ENCODE results near the gene SURF1.
"Not testable (repeated sequence)": the region's sequence is repeated elsewhere in the genome, so short reads cannot be mapped to it uniquely, and the experiment has no call there.

The SURF1 gene

GRCh38 chr9:133333566-133333965, 22.7 kb downstream of the SURF1 start:
- TF ChIP-seq CTCF (IDR thresholded peaks at IDR 0.05; ENCODE audit: control insufficient read depth, insufficient read depth, low read depth, low read length, missing control alignments) = no peak
- H3K4me3 ChIP-seq (ENCODE audit: control insufficient read depth, low read depth, low read length) = no peak overlapping the region
- no peak for DNase-seq (ENCODE audit: low read depth)

DNA sequence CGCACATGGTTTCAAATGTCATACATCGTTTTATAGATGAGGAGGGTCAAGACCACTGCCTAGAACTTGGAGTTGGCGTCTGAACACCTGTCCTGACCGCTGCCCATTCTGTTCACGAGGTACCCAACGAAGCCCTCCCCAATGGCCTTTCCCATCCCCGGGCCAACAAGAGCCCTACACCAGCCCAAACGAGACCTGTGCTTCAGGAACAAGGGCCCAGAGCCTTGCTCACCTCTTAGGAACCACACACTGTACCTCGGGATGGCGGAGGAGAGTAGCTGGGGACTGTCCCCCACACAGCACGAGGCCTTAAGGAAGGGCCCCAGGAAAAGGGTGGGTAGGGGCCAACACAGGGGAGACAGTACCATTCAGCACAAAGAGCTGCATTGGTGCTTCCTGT, 23.3 kb downstream of the SURF1 start:
- no peak for TF ChIP-seq CTCF (IDR thresholded peaks at IDR 0.05; ENCODE audit: control insufficient read depth, insufficient read depth, low read depth, low read length, missing control alignments)
- DNase-seq (ENCODE audit: low read depth) = no peak
- H3K4me3 ChIP-seq (ENCODE audit: control insufficient read depth, low read depth, low read length) = no peak overlapping the region

DNA sequence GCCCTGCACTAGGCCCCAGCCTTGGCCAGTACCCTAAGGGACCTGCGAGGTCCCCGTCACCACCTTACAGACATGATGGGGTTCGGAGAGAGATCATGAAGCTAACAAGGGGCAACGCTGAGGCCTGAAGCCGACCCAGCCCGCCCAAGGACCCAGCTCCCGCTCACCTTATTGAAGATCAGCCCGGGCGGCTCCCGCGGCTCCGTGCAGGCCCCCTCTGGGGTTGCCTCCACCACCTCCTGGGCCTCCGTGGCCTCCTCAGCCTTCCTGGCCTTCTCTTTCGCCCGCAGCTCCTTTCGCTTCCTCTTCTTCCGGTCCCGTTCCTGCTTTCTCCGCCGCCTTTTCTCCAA, 23.9 kb downstream of the SURF1 start:
- no peak for DNase-seq (ENCODE audit: low read depth)
- TF ChIP-seq CTCF (IDR thresholded peaks at IDR 0.05; ENCODE audit: control insufficient read depth, insufficient read depth, low read depth, low read length, missing control alignments) = no peak

DNA sequence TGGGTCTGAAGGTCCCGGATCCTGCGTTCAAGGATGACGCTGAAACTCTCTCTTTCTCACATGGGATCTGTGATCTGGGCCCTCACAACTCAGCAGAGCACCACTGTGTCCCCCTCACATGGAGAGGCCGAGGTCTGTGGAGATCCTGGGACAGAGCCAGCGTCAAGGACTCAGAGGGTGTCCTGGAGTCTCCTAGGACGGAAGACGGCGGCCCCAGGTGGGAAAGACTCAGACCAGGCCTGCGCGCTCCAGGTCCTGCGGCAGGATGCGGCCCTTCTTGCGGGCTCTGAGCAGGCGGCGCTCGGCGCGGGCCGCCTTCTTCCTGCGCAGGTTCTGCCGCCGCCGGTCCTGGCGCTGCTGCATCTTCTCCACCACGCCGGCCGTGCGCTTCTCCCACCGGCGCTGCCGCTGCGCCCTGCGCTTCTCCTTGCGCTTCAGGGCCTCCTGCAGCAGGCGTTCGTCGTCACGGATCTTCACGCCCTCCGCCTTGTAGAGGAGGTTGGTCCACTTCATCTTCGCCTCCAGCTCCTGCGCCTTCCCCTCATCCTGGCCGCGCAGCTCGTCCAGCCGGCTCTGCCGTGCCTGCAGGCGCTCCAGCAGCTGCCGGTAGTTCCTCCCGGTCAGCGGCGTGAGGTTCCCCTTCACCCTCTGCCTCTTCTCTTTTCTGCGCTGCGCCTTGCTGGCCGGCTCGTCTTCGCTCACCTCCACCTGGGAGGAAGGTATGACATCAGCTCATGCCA, 24.5 kb downstream of the SURF1 start:
- H3K4me3 ChIP-seq (ENCODE audit: control insufficient read depth, low read depth, low read length) = no peak overlapping the region
- no peak for TF ChIP-seq CTCF (IDR thresholded peaks at IDR 0.05; ENCODE audit: control insufficient read depth, insufficient read depth, low read depth, low read length, missing control alignments)
- DNase-seq (ENCODE audit: low read depth) = no peak

More for the DNA sequence above, 23.9 kb downstream of the SURF1 start:
- H3K4me3 ChIP-seq (ENCODE audit: control insufficient read depth, low read depth, low read length) = no peak overlapping the region

GRCh38 chr9:133331221-133331620, 25.1 kb downstream of the SURF1 start:
- TF ChIP-seq CTCF (IDR thresholded peaks at IDR 0.05; ENCODE audit: control insufficient read depth, insufficient read depth, low read depth, low read length, missing control alignments) = no peak
- H3K4me3 ChIP-seq (ENCODE audit: control insufficient read depth, low read depth, low read length) = no peak overlapping the region
- no peak for DNase-seq (ENCODE audit: low read depth)

GRCh38 chr9:133329306-133330156, 26.8 kb downstream of the SURF1 start:
- peak; percentile 51 for TF ChIP-seq CTCF (IDR thresholded peaks at IDR 0.05; ENCODE audit: control insufficient read depth, insufficient read depth, low read depth, low read length, missing control alignments)
- DNase-seq (ENCODE audit: low read depth) = not testable (repeated sequence)

More at GRCh38 chr9:133329306-133330156, 26.8 kb downstream of the SURF1 start:
- H3K4me3 ChIP-seq (ENCODE audit: control insufficient read depth, low read depth, low read length) = not testable (repeated sequence)
